Activated CD4-positive, CD25-positive, alpha-beta regulatory T cell treated with anti-CD3 and anti-CD28 coated beads, Interleukin-2, amount 50 U/mL, for 72 hours (primary cell): Measurements from ENCODE around the gene PRPF18.

ENCODE experiments used
- DNase-seq: peaks from one replicate; pipeline ENCODE4 v3.0.0; 2021

Gene PRPF18

DNA sequence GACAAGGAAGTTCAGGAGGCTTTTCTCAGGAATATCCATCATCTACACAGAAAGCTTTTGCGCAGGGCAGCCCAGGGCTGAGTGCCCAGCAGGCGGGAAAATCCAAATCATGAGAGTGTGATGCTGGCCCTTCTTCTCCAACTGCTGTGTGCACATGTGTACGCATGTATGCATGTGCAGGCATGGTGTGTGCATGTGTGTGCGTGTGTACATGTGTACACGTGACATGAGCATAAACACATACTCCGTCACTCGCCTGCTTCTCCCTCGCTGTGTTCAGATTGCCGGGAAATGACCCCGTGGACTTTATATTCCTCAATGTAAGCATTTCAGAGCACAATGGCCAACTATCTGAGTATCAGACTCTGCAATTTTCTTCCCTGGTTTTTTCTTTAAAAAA lies 85.1 kb downstream of the PRPF18 start:
- DNase-seq: no peak

DNA sequence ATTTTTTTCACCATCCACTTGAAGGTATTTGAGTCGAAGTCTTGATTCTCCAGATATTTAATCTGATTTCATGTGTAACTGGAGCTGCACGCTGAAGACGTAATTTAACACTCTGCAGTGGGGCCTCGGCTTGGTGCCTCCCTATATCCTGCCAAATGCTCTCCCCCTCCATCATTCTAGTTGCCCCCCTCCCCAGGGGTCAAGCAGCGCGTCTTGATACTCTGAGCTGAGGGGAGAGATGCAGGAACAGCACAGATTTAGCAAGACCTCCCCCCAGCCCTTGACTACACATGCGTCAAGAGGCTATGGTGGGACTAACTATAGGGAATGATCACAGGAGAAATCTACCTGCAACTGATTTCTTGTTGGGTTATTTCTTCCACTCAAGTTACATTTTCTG lies 85.8 kb downstream of the PRPF18 start:
- DNase-seq: no peak

DNA sequence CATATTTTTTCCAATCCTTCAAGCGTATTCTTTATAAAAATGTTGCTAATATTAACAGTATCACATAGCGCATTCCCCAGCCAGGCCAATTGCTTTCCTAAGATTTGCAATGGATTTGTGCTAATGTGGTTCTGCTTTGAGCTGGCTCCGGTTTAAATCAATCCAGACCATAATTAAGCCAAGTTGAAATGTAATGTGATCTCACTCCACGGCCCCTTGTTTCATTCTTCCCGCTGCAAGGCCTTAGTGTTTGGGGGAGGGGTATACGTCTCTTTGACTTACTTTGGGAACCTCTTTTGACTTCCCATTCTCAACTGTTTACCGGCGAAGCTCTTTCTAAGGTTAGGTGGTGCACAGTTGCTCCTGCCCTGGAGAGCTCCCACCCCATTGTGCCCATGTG lies 86.4 kb downstream of the PRPF18 start:
- DNase-seq: no peak

DNA sequence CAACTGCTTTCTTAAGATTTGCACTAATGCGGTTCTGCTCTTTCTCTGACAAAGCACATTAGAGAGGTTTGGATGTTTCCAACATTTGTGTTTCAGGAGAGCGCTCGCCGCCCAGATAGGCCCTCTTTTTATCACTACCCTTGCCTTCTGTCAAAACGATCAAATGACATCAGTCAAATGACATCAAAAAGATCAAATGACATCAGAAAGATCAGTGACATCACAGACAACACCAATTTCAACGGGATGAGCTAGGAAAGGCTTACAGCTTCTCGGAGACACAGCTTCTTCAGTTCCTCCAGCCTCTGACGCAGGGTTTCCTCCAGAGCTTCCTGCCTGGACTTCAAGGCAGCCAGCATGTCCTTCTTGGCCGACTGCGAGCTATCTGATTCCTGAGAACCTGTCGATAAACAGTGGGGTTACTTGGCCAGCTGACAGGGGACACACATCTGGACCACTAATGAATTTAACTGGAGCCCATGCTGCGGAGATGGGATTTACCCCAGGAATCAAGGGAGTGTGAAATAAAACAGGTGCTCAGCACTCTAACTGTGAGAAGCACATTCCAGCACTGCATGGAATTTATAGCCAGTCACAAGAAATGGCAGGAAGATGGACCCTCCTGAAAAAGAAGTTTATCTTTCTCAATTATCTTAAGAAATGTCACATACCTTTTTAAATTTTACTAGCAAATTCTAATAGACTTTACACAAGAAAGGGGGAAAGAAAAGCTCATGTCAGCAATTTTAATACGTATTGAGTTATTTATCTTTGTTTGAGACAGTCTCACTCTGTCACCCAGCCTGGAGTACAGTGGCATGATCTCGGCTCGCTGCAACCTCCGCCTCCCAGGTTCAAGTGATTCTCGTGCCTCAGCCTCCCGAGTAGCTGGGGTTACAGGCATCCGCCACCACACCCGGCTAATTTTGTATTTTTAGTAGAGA lies 88.2 kb downstream of the PRPF18 start:
- no peak for DNase-seq

DNA sequence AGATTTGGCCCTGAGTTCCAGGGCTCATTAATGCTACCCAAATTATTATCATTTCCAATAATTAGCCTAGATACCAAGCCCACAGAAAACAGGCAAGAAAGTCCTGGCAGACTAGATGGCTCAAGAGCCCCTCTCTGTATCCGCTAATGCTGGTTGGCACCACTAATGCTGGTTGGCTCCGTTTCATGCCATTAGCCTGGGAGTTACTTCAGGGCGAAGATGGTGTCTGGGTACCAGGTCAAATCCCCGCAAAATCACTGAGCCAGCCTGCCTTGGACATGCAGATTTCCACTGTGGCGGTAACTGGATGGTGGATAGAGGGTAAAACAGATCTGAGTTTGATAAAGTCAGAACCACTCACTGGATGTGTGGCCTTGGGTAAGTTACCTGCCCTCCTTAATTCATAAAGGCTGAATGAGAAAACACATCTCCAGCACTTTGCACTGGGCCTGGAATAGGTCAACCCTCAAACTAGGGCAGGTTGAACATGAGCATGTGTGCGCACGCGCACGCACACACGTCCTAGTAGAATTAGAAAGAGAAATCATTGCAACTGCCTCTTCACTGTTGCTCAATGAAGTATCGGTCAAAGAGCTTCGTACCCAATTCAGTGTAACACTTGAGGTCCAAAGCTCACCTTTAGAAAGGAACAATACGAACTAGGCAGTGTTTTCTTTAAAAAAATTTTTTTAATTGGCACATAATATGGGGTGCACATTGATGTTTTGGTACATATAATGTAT lies 91.5 kb downstream of the PRPF18 start:
- DNase-seq: no peak
